ENCODE measurements around the gene RNASEH2B.

DNA sequence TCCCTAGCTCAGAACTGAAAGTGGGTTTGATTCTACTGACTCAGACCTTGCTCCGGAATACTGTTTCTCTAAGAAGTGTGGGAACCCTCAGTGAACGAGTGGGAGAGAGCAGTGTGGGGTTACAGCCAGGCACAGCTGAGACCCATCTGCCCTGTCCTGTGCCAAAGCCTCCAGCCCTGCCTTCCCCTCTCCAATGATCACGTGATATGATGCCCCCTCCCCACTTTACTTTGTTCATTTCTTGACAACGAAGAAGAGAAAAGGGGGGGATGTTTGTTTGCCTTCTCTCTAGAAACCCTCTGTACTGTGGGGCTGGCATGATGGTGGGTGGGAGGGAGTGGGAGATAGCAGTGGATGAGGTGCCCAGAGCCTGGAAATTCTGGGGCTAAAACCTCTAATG, 96.0 kb downstream of the RNASEH2B start:
- TF ChIP-seq, protein P1, sequence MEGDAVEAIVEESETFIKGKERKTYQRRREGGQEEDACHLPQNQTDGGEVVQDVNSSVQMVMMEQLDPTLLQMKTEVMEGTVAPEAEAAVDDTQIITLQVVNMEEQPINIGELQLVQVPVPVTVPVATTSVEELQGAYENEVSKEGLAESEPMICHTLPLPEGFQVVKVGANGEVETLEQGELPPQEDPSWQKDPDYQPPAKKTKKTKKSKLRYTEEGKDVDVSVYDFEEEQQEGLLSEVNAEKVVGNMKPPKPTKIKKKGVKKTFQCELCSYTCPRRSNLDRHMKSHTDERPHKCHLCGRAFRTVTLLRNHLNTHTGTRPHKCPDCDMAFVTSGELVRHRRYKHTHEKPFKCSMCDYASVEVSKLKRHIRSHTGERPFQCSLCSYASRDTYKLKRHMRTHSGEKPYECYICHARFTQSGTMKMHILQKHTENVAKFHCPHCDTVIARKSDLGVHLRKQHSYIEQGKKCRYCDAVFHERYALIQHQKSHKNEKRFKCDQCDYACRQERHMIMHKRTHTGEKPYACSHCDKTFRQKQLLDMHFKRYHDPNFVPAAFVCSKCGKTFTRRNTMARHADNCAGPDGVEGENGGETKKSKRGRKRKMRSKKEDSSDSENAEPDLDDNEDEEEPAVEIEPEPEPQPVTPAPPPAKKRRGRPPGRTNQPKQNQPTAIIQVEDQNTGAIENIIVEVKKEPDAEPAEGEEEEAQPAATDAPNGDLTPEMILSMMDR (IDR thresholded peaks at IDR 0.05; ENCODE audit: low read length): no peak
- TF ChIP-seq EZH2phosphoT487 (IDR thresholded peaks at IDR 0.05; ENCODE audit: low read length) (no peak), EZH2 (optimal IDR thresholded peaks at IDR 0.05; ENCODE audit: low read depth, low read length) (no peak)

Data from MM.1S (cell line).